Measurements from ENCODE around the gene CES2.

CES2 gene

GRCh38 chr16:66918803-66919568 lies 16.3 kb upstream of the CES2 start, which contains the start of gene CDH16:
CDH16 (minus strand) TSS chr16:66918885; CDS start chr16:66918065, 820 bp downstream.
- no peak for DNase-seq (ENCODE audit: low read depth in 2 of 3, low spot score in 1 of 3)

- DNase-seq (ENCODE audit: low read depth in 2 of 3, low spot score in 1 of 3): no peak
Measured at GRCh38 chr16:66919569-66920298, 15.6 kb upstream of the CES2 start.

- no peak for DNase-seq (ENCODE audit: low read depth in 2 of 3, low spot score in 1 of 3)
Measured at GRCh38 chr16:66920299-66920590, 15.1 kb upstream of the CES2 start.

- no peak for DNase-seq (ENCODE audit: low read depth in 2 of 3, low spot score in 1 of 3)
Measured at GRCh38 chr16:66920924-66921680, 14.2 kb upstream of the CES2 start.

GRCh38 chr16:66921729-66922450 lies 13.4 kb upstream of the CES2 start:
- DNase-seq (ENCODE audit: low read depth in 2 of 3, low spot score in 1 of 3): no peak

- no peak for DNase-seq (ENCODE audit: low read depth in 2 of 3, low spot score in 1 of 3)
Measured at GRCh38 chr16:66923247-66923731, 12.0 kb upstream of the CES2 start.

GRCh38 chr16:66923866-66924265 lies 11.4 kb upstream of the CES2 start:
- DNase-seq (ENCODE audit: low read depth in 2 of 3, low spot score in 1 of 3): no peak

- DNase-seq (ENCODE audit: low read depth in 2 of 3, low spot score in 1 of 3): peak in 1 of 3 donors; percentile 23
Measured at GRCh38 chr16:66924527-66925321, 10.6 kb upstream of the CES2 start.

GRCh38 chr16:66925322-66925840 lies 9.9 kb upstream of the CES2 start, which contains the start of gene RRAD:
RRAD (minus strand) TSS chr16:66925535; CDS start chr16:66925179, 356 bp downstream.
- DNase-seq (ENCODE audit: low read depth in 2 of 3, low spot score in 1 of 3): no peak

GRCh38 chr16:66926171-66926947 lies 9.0 kb upstream of the CES2 start:
- DNase-seq (ENCODE audit: low read depth in 2 of 3, low spot score in 1 of 3): no peak

GRCh38 chr16:66926961-66927436 lies 8.3 kb upstream of the CES2 start:
- DNase-seq (ENCODE audit: low read depth in 2 of 3, low spot score in 1 of 3): no peak

- DNase-seq (ENCODE audit: low read depth in 2 of 3, low spot score in 1 of 3): no peak
Measured at GRCh38 chr16:66927918-66928649, 7.2 kb upstream of the CES2 start.

- peak in 1 of 3 donors; percentile 41 for DNase-seq (ENCODE audit: low read depth in 2 of 3, low spot score in 1 of 3)
Measured at GRCh38 chr16:66928702-66929388, 6.5 kb upstream of the CES2 start.

GRCh38 chr16:66930189-66930588 lies 5.1 kb upstream of the CES2 start:
- no peak for DNase-seq (ENCODE audit: low read depth in 2 of 3, low spot score in 1 of 3)

GRCh38 chr16:66931665-66932064 lies 3.7 kb upstream of the CES2 start:
- DNase-seq (ENCODE audit: low read depth in 2 of 3, low spot score in 1 of 3): no peak

- DNase-seq (ENCODE audit: low read depth in 2 of 3, low spot score in 1 of 3): no peak
Measured at GRCh38 chr16:66932076-66932475, 3.2 kb upstream of the CES2 start.

GRCh38 chr16:66933776-66934137 lies 1.6 kb upstream of the CES2 start:
- DNase-seq (ENCODE audit: low read depth in 2 of 3, low spot score in 1 of 3): peak; percentile 22 to 38 (median 35)

Data from stimulated activated CD4-positive, alpha-beta T cell treated with anti-CD3 and anti-CD28 coated beads, Interleukin-12 subunit alpha, Interleukin-12 subunit beta, amount 100 ng/mL, for 48 hours (primary cell).